Myocyte (in vitro differentiated cells): ENCODE results near the gene FKBP10. TPM values are rescaled to one million over a fixed set of nuclear protein-coding genes. Genes with fewer than 3 reads are reported as not detected.

Experiments
- DNase-seq: peaks from one replicate; pipeline ENCODE4 v3.0.0-alpha.2; 2012; ENCODE audit warnings: low read depth
- total RNA-seq: library from RNA; depleted of rRNA; stranded (reverse); fragments of >200 nt; gene quantifications from 2 replicates; pipeline ENCODE4 v1.2.3, GENCODE V29; 2014

The FKBP10 gene
- total RNA-seq, 1 donor from 2014 or later: 174 TPM

- no peak for DNase-seq
Observed at GRCh38 chr17:41782142-41782541, 30.7 kb upstream of the FKBP10 start.

GRCh38 chr17:41784207-41784744 lies 28.5 kb upstream of the FKBP10 start:
- DNase-seq: no peak

- no peak for DNase-seq
Observed at GRCh38 chr17:41785091-41785858, 27.5 kb upstream of the FKBP10 start.

- no peak for DNase-seq
Observed at GRCh38 chr17:41785859-41786226, 27.0 kb upstream of the FKBP10 start.

- DNase-seq: peak; percentile 68
Observed at GRCh38 chr17:41786227-41787020, 26.4 kb upstream of the FKBP10 start, which contains the start of gene JUP. TSS of gene JUP (minus strand) at chr17:41786711. CDS start at chr17:41771854, 14,857 bp downstream.

- DNase-seq: no peak
Observed at GRCh38 chr17:41787021-41787418, 25.8 kb upstream of the FKBP10 start.

- peak; percentile 82 for DNase-seq
Observed at GRCh38 chr17:41792845-41793783, 19.7 kb upstream of the FKBP10 start.

- DNase-seq: no peak
Observed at GRCh38 chr17:41793784-41794539, 18.8 kb upstream of the FKBP10 start.

- no peak for DNase-seq
Observed at GRCh38 chr17:41794540-41794975, 18.2 kb upstream of the FKBP10 start.

- no peak for DNase-seq
Observed at GRCh38 chr17:41796121-41796895, 16.5 kb upstream of the FKBP10 start.

- no peak for DNase-seq
Observed at GRCh38 chr17:41797377-41797776, 15.4 kb upstream of the FKBP10 start.

GRCh38 chr17:41799366-41799765 lies 13.4 kb upstream of the FKBP10 start:
- DNase-seq: no peak

GRCh38 chr17:41800601-41801373 lies 12.0 kb upstream of the FKBP10 start:
- DNase-seq: no peak

- peak; percentile 80 for DNase-seq
Observed at GRCh38 chr17:41801374-41802271, 11.2 kb upstream of the FKBP10 start.

- DNase-seq: no peak
Observed at GRCh38 chr17:41803049-41804020, 9.5 kb upstream of the FKBP10 start.

- no peak for DNase-seq
Observed at GRCh38 chr17:41806685-41807445, 5.9 kb upstream of the FKBP10 start.
